C4-2B (cell line): ENCODE measurements around the gene C11orf58.

Experiments used
- H3K27ac ChIP-seq: fragments of 450-650 bp; 2 replicates; pipeline ENCODE4 v1.5.1; 2017
- CTCF ChIP-seq: fragments of 450-650 bp; conservative IDR thresholded peaks from 2 replicates; pipeline ENCODE4 v1.5.1; 2017; ENCODE audit warnings: mild to moderate bottlenecking
- ZFX ChIP-seq: fragments of 450-650 bp; IDR thresholded peaks from 2 replicates; pipeline ENCODE4 v1.6.1; 2017

The C11orf58 gene

GRCh38 chr11:16786131-16786530, 47.7 kb downstream of the C11orf58 start:
- no peak for TF ChIP-seq CTCF
- no peak for TF ChIP-seq ZFX
- H3K27ac ChIP-seq = no peak overlapping the region

GRCh38 chr11:16787035-16787742, 48.7 kb downstream of the C11orf58 start:
- no peak for TF ChIP-seq ZFX
- TF ChIP-seq CTCF = no peak
- H3K27ac ChIP-seq = no peak overlapping the region

GRCh38 chr11:16788141-16789062, 50.0 kb downstream of the C11orf58 start:
- H3K27ac ChIP-seq = no peak overlapping the region
- peak; percentile 99 for TF ChIP-seq CTCF
- no peak for TF ChIP-seq ZFX

GRCh38 chr11:16789063-16789420, 50.6 kb downstream of the C11orf58 start:
- no peak overlapping the region for H3K27ac ChIP-seq
- TF ChIP-seq ZFX = no peak
- no peak for TF ChIP-seq CTCF

- no peak overlapping the region for H3K27ac ChIP-seq
- TF ChIP-seq ZFX = no peak
- no peak for TF ChIP-seq CTCF
Observed at GRCh38 chr11:16789560-16790485, 51.4 kb downstream of the C11orf58 start.

DNA sequence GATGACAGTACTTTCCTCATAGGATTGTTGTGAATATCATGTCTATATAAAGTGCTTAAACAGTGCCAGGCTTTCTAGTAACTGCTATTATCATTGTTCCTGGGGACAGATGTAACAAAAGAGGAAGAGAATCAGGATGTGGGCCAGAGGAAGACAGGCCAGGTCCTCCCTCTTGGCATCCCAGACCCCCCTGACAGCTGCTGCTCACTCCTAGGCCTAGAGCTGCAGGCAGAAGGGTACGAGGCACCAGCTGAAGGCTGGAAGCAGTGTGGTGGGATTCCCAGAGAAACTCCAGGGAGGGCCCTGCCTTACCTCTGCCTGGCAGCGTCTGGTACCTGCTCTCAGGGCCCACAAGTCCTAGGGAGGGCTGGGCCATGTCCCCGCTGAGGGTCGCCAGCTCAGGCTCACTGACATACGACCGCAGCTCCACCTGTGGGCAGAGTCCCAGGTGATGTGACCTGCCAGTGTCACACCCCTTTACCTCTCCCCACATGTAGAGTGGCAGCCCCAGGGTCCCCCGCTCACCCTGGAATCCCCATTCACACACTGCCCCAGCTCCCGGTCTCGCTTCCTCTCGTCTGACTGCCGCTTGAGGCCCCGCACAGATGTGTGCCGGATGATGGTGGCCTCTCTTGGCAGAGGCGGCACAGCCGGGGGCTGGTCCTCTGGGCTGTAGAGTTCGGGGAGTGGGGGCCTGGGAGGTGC, 52.2 kb downstream of the C11orf58 start:
- TF ChIP-seq ZFX = no peak
- no peak for TF ChIP-seq CTCF
- H3K27ac ChIP-seq = no peak overlapping the region
